HG02588 (cell line): ENCODE measurements around the gene GABRA4.

Experiments used
- ATAC-seq: cut with Tn5 transposase; IDR thresholded peaks from one replicate; pipeline ENCODE4 v1.9.1; 2021; ENCODE audit warnings: mild to moderate bottlenecking, moderate library complexity; ENCODE audit not compliant: unreplicated experiment

GABRA4 gene

GRCh38 chr4:46979726-46980125, 13.7 kb downstream of the GABRA4 start:
- ATAC-seq = no peak

GRCh38 chr4:46979283-46979682, 14.1 kb downstream of the GABRA4 start:
- no peak for ATAC-seq

- ATAC-seq = no peak
Observed at GRCh38 chr4:46977245-46977644, 16.1 kb downstream of the GABRA4 start.

GRCh38 chr4:46975812-46976553, 17.4 kb downstream of the GABRA4 start:
- peak; percentile 55 for ATAC-seq

- no peak for ATAC-seq
Observed at GRCh38 chr4:46974891-46975543, 18.4 kb downstream of the GABRA4 start.

- ATAC-seq = no peak
Observed at GRCh38 chr4:46968847-46969246, 24.5 kb downstream of the GABRA4 start.

- ATAC-seq = no peak
Observed at GRCh38 chr4:46967631-46968030, 25.8 kb downstream of the GABRA4 start.

- no peak for ATAC-seq
Observed at GRCh38 chr4:46958742-46959488, 34.5 kb downstream of the GABRA4 start.

GRCh38 chr4:46956451-46956850, 36.9 kb downstream of the GABRA4 start:
- no peak for ATAC-seq

- no peak for ATAC-seq
Observed at GRCh38 chr4:46955601-46956000, 37.8 kb downstream of the GABRA4 start.

- ATAC-seq = no peak
Observed at GRCh38 chr4:46954643-46955042, 38.7 kb downstream of the GABRA4 start.

- ATAC-seq = no peak
Observed at GRCh38 chr4:46953564-46953963, 39.8 kb downstream of the GABRA4 start.

GRCh38 chr4:46952451-46952850, 40.9 kb downstream of the GABRA4 start:
- ATAC-seq = no peak

- no peak for ATAC-seq
Observed at GRCh38 chr4:46950826-46951225, 42.6 kb downstream of the GABRA4 start.

GRCh38 chr4:46949822-46950221, 43.6 kb downstream of the GABRA4 start:
- no peak for ATAC-seq

- ATAC-seq = no peak
Observed at GRCh38 chr4:46947541-46947940, 45.8 kb downstream of the GABRA4 start.

GRCh38 chr4:46946919-46947536, 46.4 kb downstream of the GABRA4 start:
- ATAC-seq = no peak

- ATAC-seq = no peak
Observed at GRCh38 chr4:46945062-46945461, 48.3 kb downstream of the GABRA4 start.

- ATAC-seq = no peak
Observed at GRCh38 chr4:46944345-46944744, 49.0 kb downstream of the GABRA4 start.

- no peak for ATAC-seq
Observed at GRCh38 chr4:46937493-46937892, 55.9 kb downstream of the GABRA4 start.

GRCh38 chr4:46934726-46935125, 58.7 kb downstream of the GABRA4 start:
- no peak for ATAC-seq
